ENCODE measurements around the gene DCTN4.
"Not testable (repeated sequence)": the region's sequence is repeated elsewhere in the genome, so short reads cannot be mapped to it uniquely, and the experiment has no call there.

The DCTN4 gene

GRCh38 chr5:150778088-150778516 is 19.3 kb upstream of the DCTN4 start:
- no peak for DNase-seq

- no peak for DNase-seq
These were observed 18.9 kb upstream of the DCTN4 start for GRCh38 chr5:150777685-150778084.

DNA sequence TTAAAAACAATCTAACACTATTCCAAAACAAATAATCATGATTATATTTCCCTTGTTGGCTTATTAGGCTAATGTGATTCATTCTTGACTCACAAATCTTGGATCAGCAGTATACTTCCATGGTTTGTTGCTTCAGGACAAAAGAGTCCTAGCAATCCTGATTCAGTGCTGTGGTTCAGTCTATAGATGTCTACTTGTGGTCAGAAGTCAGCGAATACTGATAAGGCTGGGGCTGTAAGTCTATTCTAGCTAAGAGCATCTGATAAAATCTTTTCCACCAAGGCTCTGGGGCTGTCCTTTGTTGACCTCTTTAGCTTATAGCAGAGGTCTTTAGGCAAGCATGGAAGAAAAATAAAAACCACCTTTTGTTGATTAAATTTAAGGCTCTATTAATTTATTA is 15.3 kb upstream of the DCTN4 start:
- no peak for DNase-seq

DNA sequence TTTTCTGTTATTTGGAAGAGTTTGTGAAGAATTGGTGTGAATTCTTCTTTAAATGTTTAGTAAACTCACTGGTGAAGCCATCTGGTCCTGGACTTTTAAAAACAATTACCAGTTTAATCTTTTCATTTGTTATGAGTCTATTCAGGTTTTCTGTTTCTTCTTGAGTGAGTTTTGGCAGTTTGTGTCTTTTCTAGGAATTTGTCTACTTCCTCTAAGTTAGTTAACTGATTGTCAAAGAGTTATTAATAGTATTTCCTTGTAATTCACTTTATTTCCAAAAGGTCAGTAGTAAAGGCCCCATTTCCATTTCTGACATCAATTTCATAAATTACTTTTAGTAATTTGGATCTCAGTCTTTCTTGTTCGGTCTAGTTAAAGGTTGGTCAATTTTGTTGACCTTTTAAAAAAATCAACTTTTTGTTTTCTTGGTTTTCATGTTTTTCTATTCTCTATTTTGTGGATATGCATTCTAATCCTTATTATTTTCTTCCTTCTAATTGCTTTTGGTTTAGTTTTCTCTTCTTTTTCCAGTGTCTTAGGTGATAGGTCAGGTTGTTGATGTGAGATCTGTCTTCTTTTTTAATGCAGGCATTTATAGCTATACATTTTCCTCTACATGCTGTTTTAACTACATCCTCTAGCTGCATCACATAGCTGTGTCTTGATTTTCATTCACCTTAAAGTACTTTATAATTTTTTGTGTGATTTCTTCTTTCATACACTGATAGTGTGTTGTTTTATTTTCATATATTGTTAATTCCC is 12.4 kb upstream of the DCTN4 start:
- no peak for DNase-seq

- no peak for DNase-seq
These were observed 7.4 kb upstream of the DCTN4 start for GRCh38 chr5:150766251-150766650.

- DNase-seq, result no peak
These were observed 7.0 kb upstream of the DCTN4 start for GRCh38 chr5:150765799-150766169.

DNA sequence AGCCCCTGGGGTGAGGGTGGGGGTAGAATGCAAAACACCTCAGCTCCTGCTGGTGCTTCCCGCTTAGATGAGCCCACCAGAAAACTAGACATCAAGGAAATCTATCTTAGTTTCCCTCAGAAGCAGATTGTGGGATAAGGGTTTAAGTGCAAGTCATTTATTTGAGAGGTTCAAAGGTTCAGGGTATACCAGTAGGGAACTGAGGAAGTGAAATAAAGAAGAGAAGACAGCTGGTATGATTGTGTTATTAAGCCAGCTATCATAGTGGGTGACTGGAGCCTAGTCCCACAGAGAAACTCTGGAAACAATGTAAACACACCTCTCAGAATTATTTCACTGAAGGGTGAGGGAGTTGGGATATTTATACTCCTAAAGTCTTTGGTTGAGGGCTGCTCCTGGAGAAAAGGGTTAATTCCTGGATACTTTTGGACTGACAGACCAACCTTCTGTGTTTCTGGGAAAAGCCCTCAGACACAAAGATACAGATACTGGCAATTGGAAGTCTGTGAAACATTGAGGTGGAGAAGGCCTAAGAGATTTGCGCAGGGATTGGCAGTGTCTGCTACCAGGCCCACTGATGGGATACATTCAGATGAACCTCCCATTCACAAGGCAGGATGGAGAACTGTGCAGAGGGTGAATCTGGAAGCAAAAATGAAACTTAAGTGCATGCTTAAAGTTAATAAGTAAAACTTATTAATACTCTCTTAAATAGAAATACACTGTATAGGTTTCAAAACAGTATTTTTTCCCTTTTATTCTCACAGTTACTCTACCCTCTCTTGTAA is 6.4 kb upstream of the DCTN4 start:
- DNase-seq, result no peak

GRCh38 chr5:150764530-150764929 is 5.7 kb upstream of the DCTN4 start:
- DNase-seq, result no peak

DNA sequence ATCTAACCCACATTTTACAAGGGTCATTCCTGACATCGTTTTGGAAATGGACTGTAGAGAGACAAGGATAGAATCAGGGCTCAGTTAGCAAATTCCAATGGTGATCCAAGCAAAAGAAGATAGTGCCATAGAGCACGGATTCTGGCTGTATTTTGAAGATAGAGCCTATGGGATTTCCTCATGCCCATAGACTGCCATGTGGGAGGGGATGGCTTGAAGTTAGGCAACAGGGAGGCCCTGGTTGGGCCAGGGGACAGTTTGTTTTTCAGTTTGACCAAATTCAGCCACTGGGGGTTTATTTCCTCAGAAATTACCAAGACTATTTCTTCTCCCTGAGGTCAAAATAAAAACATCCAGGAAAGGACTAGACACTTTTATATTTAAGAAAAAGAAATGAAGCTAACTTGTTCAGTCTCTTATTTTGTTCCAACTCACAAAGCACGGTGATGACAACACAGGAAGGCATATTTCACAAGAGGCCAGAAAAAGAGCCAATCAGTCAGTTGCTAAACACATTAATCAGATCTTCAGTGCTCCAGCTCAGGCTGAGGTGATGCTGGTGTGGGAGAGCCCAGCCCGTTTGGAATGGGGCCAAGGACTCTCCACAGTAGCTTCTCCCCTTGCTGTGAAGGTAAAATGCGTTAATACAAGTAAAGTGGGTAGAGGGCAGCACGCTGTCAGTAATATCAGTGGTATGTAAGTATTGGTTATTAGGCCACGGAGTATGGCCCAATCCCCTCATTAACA is 4.4 kb upstream of the DCTN4 start:
- peak; percentile 12 for DNase-seq

DNA sequence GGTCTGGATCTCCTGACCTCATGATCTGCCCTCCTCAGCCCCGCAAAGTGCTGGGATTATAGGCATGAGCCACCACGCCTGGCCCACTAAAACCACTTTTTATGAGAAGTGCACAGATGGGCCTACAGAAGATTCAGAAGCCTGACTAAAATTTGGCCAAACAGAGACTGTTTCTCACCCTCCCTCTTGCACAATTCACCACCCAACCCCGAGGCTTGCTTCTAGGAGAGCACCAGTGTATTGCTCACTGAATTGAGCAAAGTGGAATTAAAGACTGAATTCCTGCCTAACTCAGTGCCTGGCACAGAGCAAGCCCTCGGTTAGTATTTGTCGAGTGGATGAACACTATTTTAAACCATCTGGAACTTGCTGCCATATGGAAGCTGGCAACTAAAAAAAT is 3.4 kb upstream of the DCTN4 start:
- DNase-seq, result no peak

GRCh38 chr5:150759334-150759583 is 442 bp upstream of the DCTN4 start:
- no peak for DNase-seq

DNA sequence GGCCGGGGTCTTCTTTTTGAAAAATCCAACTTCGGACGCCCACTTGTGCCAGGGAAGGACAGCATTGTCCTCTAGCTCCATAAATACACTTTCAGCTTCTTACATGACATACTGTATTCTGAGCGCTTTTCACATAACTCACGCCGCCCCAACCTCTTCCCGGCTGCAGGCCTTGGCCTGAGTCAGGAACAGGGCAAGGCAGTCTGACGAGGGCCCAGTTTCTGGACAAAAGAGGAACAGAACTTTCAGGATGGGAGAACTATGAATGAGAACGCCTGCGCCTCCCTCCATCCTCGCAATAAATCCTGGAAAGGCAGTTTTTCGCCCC is 650 bp downstream of the DCTN4 start:
- DNase-seq, result no peak

DNA sequence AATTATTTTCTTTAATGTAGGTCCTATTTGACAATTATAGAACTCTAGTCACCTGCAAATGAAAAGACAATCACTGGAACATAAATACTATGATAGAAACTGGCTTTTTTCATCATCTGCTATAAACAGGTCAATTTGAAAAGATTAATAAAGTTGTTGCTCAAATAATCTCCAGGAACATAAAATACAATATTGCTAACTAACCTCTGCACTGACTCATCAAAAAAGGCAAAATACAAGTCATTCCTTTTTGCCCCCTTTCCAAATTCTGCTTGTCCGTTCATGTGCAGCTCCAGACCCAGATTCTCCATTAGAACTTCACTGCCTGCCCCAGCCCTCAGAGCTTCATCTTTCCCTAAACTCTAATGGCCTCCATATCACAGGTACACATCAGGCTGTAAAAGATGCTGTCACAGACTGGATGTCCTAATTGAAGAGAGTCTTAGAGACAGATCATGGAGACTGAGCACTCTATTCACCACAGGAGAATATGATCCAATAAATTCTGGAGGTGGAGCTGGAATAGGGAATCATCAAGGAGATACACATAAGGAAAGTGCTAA is 1.6 kb downstream of the DCTN4 start:
- DNase-seq, result no peak

DNA sequence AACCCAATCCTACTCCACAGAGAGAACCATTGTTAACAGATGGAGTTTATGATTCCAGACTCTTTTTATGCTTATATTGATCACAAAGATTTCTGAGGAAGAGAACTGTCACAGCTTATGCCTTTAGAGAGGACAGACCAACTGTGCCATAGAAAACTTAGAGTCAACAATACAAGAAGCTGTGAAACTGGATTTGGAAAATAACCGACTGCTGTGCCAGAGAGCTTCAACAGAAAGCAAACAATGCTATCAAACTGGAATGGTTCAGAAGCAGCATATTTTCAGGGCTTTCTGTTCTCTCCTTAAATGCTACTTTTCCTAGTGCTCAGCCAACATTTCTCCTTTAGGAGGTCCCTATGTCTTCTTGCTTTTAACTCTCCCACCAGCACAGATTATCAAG is 5.0 kb downstream of the DCTN4 start:
- DNase-seq, result no peak

DNA sequence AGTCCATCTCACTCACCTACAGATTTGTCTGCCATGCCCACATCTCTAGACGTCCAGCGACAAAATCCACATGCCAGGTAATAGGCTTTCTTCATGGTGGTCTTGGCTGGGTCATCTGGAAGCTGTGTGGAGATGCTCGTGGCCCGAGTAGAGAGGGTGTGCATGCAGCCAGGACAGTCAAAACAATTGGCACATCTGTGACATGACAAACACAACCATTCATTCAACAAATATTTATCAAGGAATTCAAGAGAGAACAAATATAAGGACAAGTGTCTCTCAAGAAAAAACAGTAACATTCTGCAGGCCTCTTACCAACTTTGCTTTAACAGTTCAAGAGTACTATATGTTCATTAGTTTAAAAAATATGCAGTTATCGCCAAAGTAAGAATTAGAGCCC is 5.4 kb downstream of the DCTN4 start:
- DNase-seq, result no peak

DNA sequence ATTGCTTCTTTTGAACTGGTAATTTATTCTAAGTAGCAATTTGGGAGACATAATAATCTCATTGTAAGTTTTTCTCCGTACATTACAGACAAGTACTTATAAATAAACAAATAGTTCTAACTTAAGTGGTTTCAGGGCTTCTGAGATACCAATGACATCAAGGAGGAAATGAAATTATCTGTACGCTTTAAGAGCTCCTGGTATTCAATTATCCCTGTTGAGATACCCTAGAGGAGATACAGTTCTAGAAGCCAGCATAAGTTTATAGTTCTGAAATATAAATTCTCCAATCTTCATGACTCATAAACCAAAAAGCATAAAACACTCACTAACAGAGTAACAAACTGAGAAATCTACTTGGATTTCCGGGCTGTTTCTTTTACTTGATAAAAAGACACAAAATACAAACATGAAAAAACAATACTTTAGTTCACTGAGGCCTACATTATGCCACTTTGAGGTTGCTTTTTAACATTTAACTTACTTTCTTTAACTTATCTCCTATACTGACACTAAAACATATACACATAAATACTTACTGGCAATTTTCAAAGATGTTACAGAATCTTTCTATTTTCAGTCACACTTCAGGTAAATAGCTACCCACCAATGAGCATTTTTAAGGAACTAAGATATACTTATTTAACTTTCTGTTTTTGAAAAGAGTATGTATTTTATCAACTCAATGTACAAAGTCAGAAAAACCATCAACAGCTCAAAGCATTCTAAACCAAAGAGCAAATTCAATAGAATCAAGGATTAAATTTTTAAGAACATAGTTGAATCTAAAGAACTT is 7.5 kb downstream of the DCTN4 start:
- no peak for DNase-seq

GRCh38 chr5:150750469-150750868 is 8.3 kb downstream of the DCTN4 start:
- DNase-seq, result no peak

- DNase-seq, result not testable (repeated sequence)
These were observed 15.7 kb downstream of the DCTN4 start for GRCh38 chr5:150743142-150743488.

- not testable (repeated sequence) for DNase-seq
These were observed 16.2 kb downstream of the DCTN4 start for GRCh38 chr5:150742455-150743141.

DNA sequence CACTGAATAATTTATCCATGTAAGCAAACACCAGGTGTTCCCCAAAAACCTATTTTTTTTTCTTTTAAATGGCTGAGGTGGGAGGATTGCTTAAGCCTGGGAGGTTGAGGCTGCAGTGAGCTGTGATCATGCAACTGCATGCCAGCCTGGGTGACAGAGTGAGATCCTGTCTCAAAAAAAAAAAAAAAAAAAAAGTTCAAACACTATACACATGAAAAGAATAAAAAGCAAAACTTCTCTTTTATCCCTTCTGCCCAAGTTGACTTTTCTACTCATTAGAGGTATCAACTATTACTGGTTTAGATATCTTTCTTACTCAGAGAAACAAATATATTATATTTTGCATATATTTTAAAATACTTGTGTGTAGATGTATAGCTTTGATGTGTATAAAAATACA is 17.8 kb downstream of the DCTN4 start:
- no peak for DNase-seq

DNA sequence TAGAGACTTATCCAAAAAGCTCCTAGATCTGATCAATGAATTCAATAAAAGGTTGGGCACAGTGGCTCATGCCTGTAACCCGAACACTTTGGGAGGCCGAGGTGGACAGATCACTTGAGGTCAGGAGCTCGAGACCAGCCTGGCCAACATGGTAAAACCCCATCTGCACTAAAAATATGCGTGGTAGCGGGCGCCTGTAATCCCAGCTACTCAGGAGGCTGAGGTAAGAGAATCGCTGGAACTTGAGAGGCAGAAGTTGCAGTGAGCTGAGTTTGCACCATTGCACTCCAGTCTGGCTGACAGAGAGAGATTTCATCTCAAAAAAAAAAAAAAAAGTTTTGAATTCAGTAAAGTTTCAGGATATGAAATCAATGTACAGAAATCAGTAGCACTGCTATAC is 20.0 kb downstream of the DCTN4 start:
- no peak for DNase-seq

GRCh38 chr5:150734579-150735384 is 24.0 kb downstream of the DCTN4 start:
- no peak for DNase-seq

All from NCI-H1092 treated with DMSO at 0.1 percent for 48 hours (cell line).